Measurements from ENCODE around the gene ZNF608.

- TF ChIP-seq CTCF (conservative IDR thresholded peaks at IDR 0.05; ENCODE audit: low read depth, low read length) (no peak), EZH2 (IDR thresholded peaks at IDR 0.05; ENCODE audit: borderline replicate concordance, low read depth, low read length, poor library complexity, severe bottlenecking) (no peak)
Observed at GRCh38 chr5:124755565-124755964, 9.1 kb upstream of the ZNF608 start.

All from A673 (cell line).